BJ (cell line): Measurements from ENCODE around the gene EXOC8. TPM values are rescaled to one million over a fixed set of nuclear protein-coding genes. Genes with fewer than 3 reads are reported as not detected.

ENCODE experiments used
- CTCF ChIA-PET: fragments of 350-600 bp; formaldehyde crosslinking; extraction: SDS; loops from one replicate; lab custom pipeline; 2021; ENCODE audit warnings: antibody characterized with exemption, inconsistent platforms; lab: Yijun Ruan, JAX
- POLR2A ChIA-PET: fragments of 300-600 bp; sonication (Branson Sonifier 250); formaldehyde crosslinking; extraction: SDS; loops from one replicate; lab custom pipeline; 2021; ENCODE audit warnings: antibody characterized with exemption; lab: Charles Lee
- DNase-seq: peaks from one replicate; pipeline ENCODE4 v3.0.0-alpha.2; 2011; ENCODE audit warnings: low read depth
- H3K27me3 ChIP-seq: 2 replicates; pipeline ENCODE4 v1.6.0; 2011; ENCODE audit warnings: low read length; ENCODE audit not compliant: control insufficient read depth, insufficient read depth
- H3K36me3 ChIP-seq: 2 replicates; pipeline ENCODE4 v1.5.1; 2011; ENCODE audit warnings: low read length; ENCODE audit not compliant: control insufficient read depth, insufficient read depth
- H3K4me3 ChIP-seq: 2 replicates; pipeline ENCODE4 v1.5.1; 2011; ENCODE audit warnings: low read depth, mild to moderate bottlenecking, control low read depth, low read length
- polyA plus RNA-seq: library from polyadenylated mRNA; depleted of rRNA; stranded (reverse); fragments of >200 nt; gene quantifications from 2 replicates; pipeline ENCODE4 v1.2.3, GENCODE V29; 2011
- TF ChIP-seq, protein P1 (sequence below): IDR thresholded peaks from 2 replicates; pipeline ENCODE4 v1.5.1; 2011; ENCODE audit warnings: low read depth, mild to moderate bottlenecking, control low read depth, inconsistent platforms, low read length, moderate library complexity; ENCODE audit not compliant: insufficient read depth

Gene EXOC8
- polyA plus RNA-seq, 1 experiment = 2.7 TPM

DNA sequence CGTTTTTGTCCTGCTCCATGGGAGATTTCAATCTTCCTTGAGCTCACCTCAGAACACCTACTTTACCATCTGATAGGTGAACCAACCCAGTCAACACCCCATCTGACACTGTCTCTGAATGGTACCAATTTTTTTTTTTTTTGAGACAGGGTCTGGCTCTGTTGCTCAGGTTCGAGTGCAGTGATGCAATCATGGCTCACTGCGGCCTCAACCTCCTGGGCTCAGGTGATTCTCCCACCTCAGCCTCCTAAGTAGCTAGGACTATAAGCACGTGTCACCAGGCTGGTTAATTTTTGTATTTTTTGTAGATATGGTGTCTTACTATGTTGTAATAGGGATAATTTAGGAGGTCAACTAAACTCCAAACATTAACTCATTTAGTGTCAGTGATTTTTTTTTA is 36.7 kb upstream of the EXOC8 start:
- TF ChIP-seq, protein P1, sequence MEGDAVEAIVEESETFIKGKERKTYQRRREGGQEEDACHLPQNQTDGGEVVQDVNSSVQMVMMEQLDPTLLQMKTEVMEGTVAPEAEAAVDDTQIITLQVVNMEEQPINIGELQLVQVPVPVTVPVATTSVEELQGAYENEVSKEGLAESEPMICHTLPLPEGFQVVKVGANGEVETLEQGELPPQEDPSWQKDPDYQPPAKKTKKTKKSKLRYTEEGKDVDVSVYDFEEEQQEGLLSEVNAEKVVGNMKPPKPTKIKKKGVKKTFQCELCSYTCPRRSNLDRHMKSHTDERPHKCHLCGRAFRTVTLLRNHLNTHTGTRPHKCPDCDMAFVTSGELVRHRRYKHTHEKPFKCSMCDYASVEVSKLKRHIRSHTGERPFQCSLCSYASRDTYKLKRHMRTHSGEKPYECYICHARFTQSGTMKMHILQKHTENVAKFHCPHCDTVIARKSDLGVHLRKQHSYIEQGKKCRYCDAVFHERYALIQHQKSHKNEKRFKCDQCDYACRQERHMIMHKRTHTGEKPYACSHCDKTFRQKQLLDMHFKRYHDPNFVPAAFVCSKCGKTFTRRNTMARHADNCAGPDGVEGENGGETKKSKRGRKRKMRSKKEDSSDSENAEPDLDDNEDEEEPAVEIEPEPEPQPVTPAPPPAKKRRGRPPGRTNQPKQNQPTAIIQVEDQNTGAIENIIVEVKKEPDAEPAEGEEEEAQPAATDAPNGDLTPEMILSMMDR = no peak
- Histone ChIP-seq H3K4me3 (no peak overlapping the region), H3K27me3 (no peaks in the 10 kb centered on the region), H3K36me3 (no peaks in the 10 kb centered on the region)
- no peak for DNase-seq
- ChIA-PET POLR2A (interaction anchor here (0.7 kb wide), 1 partner anchor 9 kb away, joined by 4 read pairs; no protein-coding TSS in a partner anchor), CTCF (interaction anchor here (0.9 to 1.2 kb wide), 2 partner anchors 17 to 38 kb away, joined by 3 read pairs; no protein-coding TSS in a partner anchor)

DNA sequence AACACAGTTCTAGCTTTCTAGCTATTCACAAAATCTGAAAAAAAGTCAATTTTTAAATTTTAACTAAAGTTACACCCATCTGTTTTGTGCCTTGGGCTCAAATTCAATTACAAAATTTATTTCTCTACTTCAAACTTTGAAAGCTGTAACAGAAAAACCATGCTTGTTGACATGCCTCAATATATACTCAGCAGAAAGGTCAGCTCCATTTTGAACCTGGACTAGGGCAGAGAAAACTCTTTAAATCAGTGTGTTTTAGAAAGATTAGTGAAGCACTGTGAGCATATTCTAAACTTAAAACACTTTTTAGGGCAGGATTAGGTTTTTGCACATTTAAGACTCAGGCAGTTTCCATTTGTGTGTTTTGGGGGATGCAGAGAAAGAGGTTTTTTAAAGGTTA is 34.8 kb upstream of the EXOC8 start:
- TF ChIP-seq, protein P1 = no peak
- DNase-seq = no peak
- ChIA-PET CTCF (interaction anchor here (1.7 kb wide), 1 partner anchor 15 kb away, joined by 5 read pairs; no protein-coding TSS in a partner anchor), POLR2A (interaction anchor here (0.6 kb wide), 1 partner anchor 14 kb away, joined by 4 read pairs; no protein-coding TSS in a partner anchor)
- no peaks in the 10 kb centered on the region; the same call in 1 of the 2 replicates for H3K36me3 ChIP-seq
- no peak overlapping the region for H3K4me3 ChIP-seq
- no peaks in the 10 kb centered on the region for H3K27me3 ChIP-seq

DNA sequence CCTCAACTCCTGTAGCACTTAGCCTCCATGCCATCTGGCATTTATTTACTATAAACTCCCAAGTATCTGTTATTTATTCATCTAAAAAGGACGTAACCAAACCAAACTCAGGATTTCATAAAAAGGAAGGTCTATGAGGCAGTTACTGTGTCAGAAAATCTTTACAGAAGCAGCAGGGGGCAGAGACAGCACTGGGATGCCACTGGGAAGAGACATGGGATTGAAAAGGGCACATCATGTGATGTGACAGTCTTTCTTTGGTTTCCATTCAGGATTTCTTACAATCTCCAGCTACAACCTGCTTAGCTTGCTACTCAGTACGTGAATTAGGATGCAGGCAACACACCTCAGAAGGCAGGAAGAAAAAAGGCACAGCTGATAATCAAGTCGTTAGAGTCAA is 31.6 kb upstream of the EXOC8 start:
- H3K4me3 ChIP-seq = no peak overlapping the region
- DNase-seq = no peak
- H3K27me3 ChIP-seq = no peaks in the 10 kb centered on the region
- CTCF ChIA-PET = interaction anchor here (0.9 to 1.2 kb wide), 2 partner anchors 10 to 297 kb away, joined by 3 to 6 read pairs; no protein-coding TSS in a partner anchor
- POLR2A ChIA-PET = no interaction called here
- H3K36me3 ChIP-seq = peaks cover 1% of the 10 kb centered on the region
- TF ChIP-seq, protein P1 = no peak

DNA sequence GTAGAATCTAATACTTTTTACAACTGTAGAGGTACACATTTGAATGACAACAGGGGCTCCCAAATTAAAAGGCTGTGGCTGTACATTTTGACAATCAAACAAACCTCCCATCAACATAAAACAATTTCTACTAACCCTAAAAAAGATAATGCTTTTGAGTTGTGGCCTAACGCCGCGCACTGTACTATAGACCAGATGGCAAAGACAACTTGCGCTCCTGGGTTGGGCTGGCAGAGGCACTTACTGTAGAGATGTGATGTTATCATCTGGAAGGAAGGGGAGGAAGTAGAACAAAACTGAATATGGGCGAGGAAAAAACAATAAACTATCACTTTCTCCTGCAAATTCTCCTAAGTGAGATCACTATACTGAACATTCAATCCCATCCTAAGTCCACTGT is 26.5 kb upstream of the EXOC8 start:
- TF ChIP-seq, protein P1 = no peak
- H3K27me3 ChIP-seq = no peaks in the 10 kb centered on the region
- no peak for DNase-seq
- POLR2A ChIA-PET = no interaction called here
- no peak overlapping the region for H3K4me3 ChIP-seq
- CTCF ChIA-PET = no interaction called here
- peaks cover 1% of the 10 kb centered on the region for H3K36me3 ChIP-seq

DNA sequence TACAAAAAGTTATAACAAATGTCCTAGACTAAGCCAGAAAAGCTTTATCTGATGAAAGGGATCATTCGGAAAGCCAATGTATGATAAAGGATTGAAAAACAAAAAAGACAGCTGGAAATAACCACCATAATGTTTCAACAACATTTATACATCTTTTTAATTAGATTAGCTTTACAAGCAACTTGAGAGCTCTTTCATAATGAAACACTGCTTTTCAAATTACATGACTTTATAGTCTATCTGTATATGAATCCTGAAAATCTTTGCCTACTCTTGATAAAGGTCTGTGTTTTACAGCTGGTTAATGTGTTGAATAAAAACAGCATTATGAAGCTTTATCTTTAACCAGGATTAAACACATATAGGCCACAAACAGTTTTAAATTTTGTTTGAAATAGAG is 26.0 kb upstream of the EXOC8 start:
- H3K4me3 ChIP-seq = no peak overlapping the region
- TF ChIP-seq, protein P1 = no peak
- no peaks in the 10 kb centered on the region for H3K27me3 ChIP-seq
- ChIA-PET POLR2A (no interaction called here), CTCF (interaction anchor here (1.2 to 1.3 kb wide), 2 partner anchors 13 to 23 kb away, joined by 3 read pairs; no protein-coding TSS in a partner anchor)
- DNase-seq = no peak
- H3K36me3 ChIP-seq = peaks cover 1% of the 10 kb centered on the region
